NT2/D1 (cell line): ENCODE data around the gene CACNA1G.

ENCODE experiments used
- SUZ12 ChIP-seq: IDR thresholded peaks from 2 replicates; pipeline ENCODE4 v1.6.1; 2011; ENCODE audit not compliant: insufficient read length, insufficient read depth; ENCODE audit errors: extremely low read depth
- YY1 ChIP-seq: IDR thresholded peaks from 2 replicates; pipeline ENCODE4 v1.6.1; 2011; ENCODE audit not compliant: insufficient read length, insufficient read depth
- ZNF274 ChIP-seq: IDR thresholded peaks from 2 replicates; pipeline ENCODE4 v1.6.1; 2011; ENCODE audit warnings: mild to moderate bottlenecking, low read depth, low read length

- TF ChIP-seq YY1 (no peak), ZNF274 (no peak), SUZ12 (no peak)
Measured at GRCh38 chr17:50570528-50570927, 10.0 kb downstream of the CACNA1G start.
